IMR-90 (cell line): Measurements from ENCODE around the gene ROBO1. TPM values are rescaled to one million over a fixed set of nuclear protein-coding genes. Genes with fewer than 3 reads are reported as not detected.
A peak's percentile ranks its signal among the peaks of the same experiment; 100 is the strongest.

Experiments used
- ATAC-seq: fragments of 200-7000 bp; cut with Tn5 transposase; 2 replicates; pipeline ENCODE4 v1.9.1; 2020; ENCODE audit warnings: low read depth, mild to moderate bottlenecking, moderate library complexity
- BruUV-seq: library from RNA; stranded (reverse); fragments of 400-500 nt; replicated peaks from 2 replicates; lab custom pipeline; 2021; lab: Mats Ljungman, UMichigan
- CTCF ChIA-PET: fragments of 300-600 bp; formaldehyde crosslinking; extraction: SDS; loops from one replicate; lab custom pipeline; 2021; ENCODE audit warnings: antibody characterized with exemption; lab: Yijun Ruan, JAX
- POLR2A ChIA-PET: fragments of 300-600 bp; sonication (Branson Sonifier 250); formaldehyde crosslinking; loops from one replicate; lab custom pipeline; 2022; ENCODE audit warnings: antibody characterized with exemption; ENCODE audit not compliant: unreplicated experiment; lab: Charles Lee
- DNase-seq: peaks from one replicate; pipeline ENCODE4 v3.0.0; 2013
- H2AFZ ChIP-seq: replicated peaks from 2 replicates; pipeline ENCODE3; 2013; ENCODE audit warnings: low read length, mild to moderate bottlenecking; ENCODE audit not compliant: poor library complexity
- H2AK5ac ChIP-seq: 2 replicates; pipeline ENCODE4 v1.6.1; 2013; ENCODE audit warnings: low read depth, low read length, inconsistent platforms
- H2AK9ac ChIP-seq: replicated peaks from 2 replicates; pipeline ENCODE3; 2013; ENCODE audit warnings: mild to moderate bottlenecking, low read depth, low read length, moderate library complexity; ENCODE audit not compliant: poor library complexity
- H2BK120ac ChIP-seq: 2 replicates; pipeline ENCODE4 v1.6.1; 2013; ENCODE audit warnings: low read depth, low read length, inconsistent platforms
- H2BK15ac ChIP-seq: 3 replicates; pipeline ENCODE4 v1.6.1; 2013; ENCODE audit warnings: low read depth, low read length, inconsistent platforms
- H2BK20ac ChIP-seq: 2 replicates; pipeline ENCODE4 v1.6.1; 2013; ENCODE audit warnings: low read depth, mild to moderate bottlenecking, inconsistent platforms, low read length, moderate library complexity
- H2BK5ac ChIP-seq: 2 replicates; pipeline ENCODE4 v1.6.1; 2013; ENCODE audit warnings: mild to moderate bottlenecking, low read depth, low read length, inconsistent platforms; ENCODE audit not compliant: poor library complexity, severe bottlenecking
- H3K14ac ChIP-seq: replicated peaks from 2 replicates; pipeline ENCODE4 v1.6.1; 2013; ENCODE audit warnings: low read depth, low read length, inconsistent platforms
- H3K18ac ChIP-seq: 2 replicates; pipeline ENCODE4 v1.6.1; 2013; ENCODE audit warnings: low read depth, low read length, control low read depth
- H3K23ac ChIP-seq: 2 replicates; pipeline ENCODE4 v1.6.1; 2013; ENCODE audit warnings: low read depth, low read length, inconsistent platforms
- H3K27ac ChIP-seq: 2 replicates; pipeline ENCODE4 v1.5.1; 2013; ENCODE audit warnings: mild to moderate bottlenecking, control low read depth, low read length; ENCODE audit not compliant: insufficient read depth
- H3K27me3 ChIP-seq: 2 replicates; pipeline ENCODE4 v1.6.1; 2013; ENCODE audit warnings: low read length; ENCODE audit not compliant: control insufficient read depth, insufficient read depth
- H3K36me3 ChIP-seq: 2 replicates; pipeline ENCODE4 v1.6.1; 2013; ENCODE audit warnings: low read length, mixed read lengths; ENCODE audit not compliant: control insufficient read depth, insufficient read depth
- H3K4ac ChIP-seq: 2 replicates; pipeline ENCODE4 v1.6.1; 2013; ENCODE audit warnings: low read depth, low read length, inconsistent platforms
- H3K4me1 ChIP-seq: 2 replicates; pipeline ENCODE4 v1.6.1; 2013; ENCODE audit warnings: low read length, mixed read lengths; ENCODE audit not compliant: control insufficient read depth, insufficient read depth
- H3K4me2 ChIP-seq: 2 replicates; pipeline ENCODE4 v1.6.1; 2013; ENCODE audit warnings: low read depth, mild to moderate bottlenecking, control low read depth, low read length, moderate library complexity
- H3K4me3 ChIP-seq: 2 replicates; pipeline ENCODE4 v1.5.1; 2013; ENCODE audit warnings: low read depth, mild to moderate bottlenecking, control low read depth, low read length, moderate library complexity; ENCODE audit not compliant: insufficient read depth
- H3K56ac ChIP-seq: 2 replicates; pipeline ENCODE4 v1.6.1; 2013; ENCODE audit warnings: low read length, inconsistent platforms; ENCODE audit not compliant: insufficient read depth; ENCODE audit errors: extremely low read depth
- H3K79me1 ChIP-seq, 2 experiments: 2 replicates each; pipeline ENCODE4 v1.6.1; 2013; ENCODE audit warnings: low read length in 2 of 2, inconsistent platforms in 1 of 2, low read depth in 1 of 2
- H3K9ac ChIP-seq: 2 replicates; pipeline ENCODE4 v1.6.1; 2013; ENCODE audit warnings: low read depth, low read length, control low read depth
- H3K9me1 ChIP-seq: 2 replicates; pipeline ENCODE4 v1.6.1; 2013; ENCODE audit warnings: low read length, inconsistent platforms; ENCODE audit not compliant: insufficient read depth
- H3K9me3 ChIP-seq: 2 replicates; pipeline ENCODE4 v1.6.1; 2013; ENCODE audit warnings: low read length; ENCODE audit not compliant: control insufficient read depth, insufficient read depth
- H4K20me1 ChIP-seq: 2 replicates; pipeline ENCODE4 v1.6.1; 2013; ENCODE audit warnings: low read length, inconsistent platforms; ENCODE audit not compliant: insufficient read depth
- H4K5ac ChIP-seq: 2 replicates; pipeline ENCODE4 v1.6.1; 2013; ENCODE audit warnings: mild to moderate bottlenecking, low read depth, low read length, control low read depth
- H4K8ac ChIP-seq, 2 experiments: 2 replicates each; pipeline ENCODE4 v1.6.1; 2013; ENCODE audit warnings: low read depth in 2 of 2, low read length in 2 of 2, control low read depth in 1 of 2, inconsistent platforms in 1 of 2
- H4K91ac ChIP-seq: 2 replicates; pipeline ENCODE4 v1.6.1; 2013; ENCODE audit warnings: low read depth, low read length, inconsistent platforms; ENCODE audit not compliant: insufficient read depth
- CHD1 ChIP-seq: IDR thresholded peaks from 2 replicates; pipeline ENCODE4 v1.6.1; 2012; ENCODE audit warnings: low read depth, low read length, improper control_type of control experiment
- MAFK ChIP-seq: IDR thresholded peaks from 2 replicates; pipeline ENCODE4 v1.6.1; 2012; ENCODE audit warnings: low read depth, low read length, improper control_type of control experiment
- dilution Hi-C: fragments of 300-500 bp; cut with HindIII; formaldehyde crosslinking; loops from one replicate; pipeline ENCODE4 v1.14.3; 2018; ENCODE audit warnings: low sequenced_read_pairs; ENCODE audit not compliant: unreplicated experiment
- in situ Hi-C: fragments of 300-500 bp; cut with MboI; formaldehyde crosslinking; loops from 3 replicates; pipeline ENCODE4 v1.14.3; 2019; ENCODE audit warnings: low sequenced_read_pairs, inconsistent platforms, mixed read lengths
- intact Hi-C: fragments of 100-400 bp; cut with micrococcal nuclease; formaldehyde crosslinking; loops from 2 replicates; pipeline ENCODE4 v1.10.0; 2022
- polyA plus RNA-seq, 3 experiments: library from polyadenylated mRNA; depleted of rRNA; stranded (reverse); fragments of >200 nt; gene quantifications; 2 replicates each; pipeline ENCODE4 v1.2.3, GENCODE V29; 2012; ENCODE audit warnings: low replicate concordance in 1 of 3
- total RNA-seq: library from RNA; depleted of rRNA; stranded (reverse); fragments of >200 nt; gene quantifications from 2 replicates; pipeline ENCODE4 v1.2.3, GENCODE V29; 2012

ROBO1 gene
- total and polyA plus RNA-seq, 2 of the 4 experiments (the other 2 are of a cell fraction), result 24.1 to 53.9 TPM

- no TSS peak for BruUV-seq
- Histone ChIP-seq H3K9ac (no peak overlapping the region), H2BK120ac (no peak overlapping the region), H3K79me1 (peaks cover 8% of the 10 kb centered on the region in 2 experiments; a peak in 3 of 4 replicates), H3K9me3 (no peaks in the 10 kb centered on the region), H2BK20ac (no peak overlapping the region), H3K23ac (no peak overlapping the region), H3K4me1 (peaks cover 3% of the 10 kb centered on the region; the same call in 1 of the 2 replicates), H2AFZ (no peak overlapping the region), H3K56ac (no peak overlapping the region), H3K27ac (no peak overlapping the region), H4K91ac (no peak overlapping the region), H3K4me2 (no peak overlapping the region), H3K36me3 (no peaks in the 10 kb centered on the region), H3K4me3 (no peak overlapping the region), H2AK9ac (no peak overlapping the region), H4K20me1 (no peaks in the 10 kb centered on the region), H4K8ac (no peak overlapping the region), H3K9me1 (no peaks in the 10 kb centered on the region), H3K4ac (no peak overlapping the region), H2BK15ac (no peak overlapping the region), H4K5ac (no peak overlapping the region), H3K14ac (no peak overlapping the region), H2AK5ac (no peak overlapping the region), H2BK5ac (no peak overlapping the region), H3K27me3 (no peaks in the 10 kb centered on the region), H3K18ac (no peak overlapping the region)
- ATAC-seq (no peak), DNase-seq (peak; percentile 42)
- ChIA-PET CTCF (no interaction called here), POLR2A (no interaction called here)
- dilution Hi-C loops, result no loop called here
- in situ Hi-C loops, result no loop called here
- intact Hi-C loops, result no loop called here
- TF ChIP-seq CHD1 (no peak), MAFK (peak; percentile 46; the same call in 1 of the 2 replicates)
Observed at GRCh38 chr3:78801926-78802561, 965.8 kb downstream of the ROBO1 start.
